ENCODE measurements around the gene SERPINA3. TPM values are rescaled to one million over a fixed set of nuclear protein-coding genes. Genes with fewer than 3 reads are reported as not detected.
A peak's percentile ranks its signal among the peaks of the same experiment; 100 is the strongest.
"Not testable (repeated sequence)": the region's sequence is repeated elsewhere in the genome, so short reads cannot be mapped to it uniquely, and the experiment has no call there.

The SERPINA3 gene
- total RNA-seq (ENCODE audit: insufficient read depth, low replicate concordance), result 13.2 TPM

DNA sequence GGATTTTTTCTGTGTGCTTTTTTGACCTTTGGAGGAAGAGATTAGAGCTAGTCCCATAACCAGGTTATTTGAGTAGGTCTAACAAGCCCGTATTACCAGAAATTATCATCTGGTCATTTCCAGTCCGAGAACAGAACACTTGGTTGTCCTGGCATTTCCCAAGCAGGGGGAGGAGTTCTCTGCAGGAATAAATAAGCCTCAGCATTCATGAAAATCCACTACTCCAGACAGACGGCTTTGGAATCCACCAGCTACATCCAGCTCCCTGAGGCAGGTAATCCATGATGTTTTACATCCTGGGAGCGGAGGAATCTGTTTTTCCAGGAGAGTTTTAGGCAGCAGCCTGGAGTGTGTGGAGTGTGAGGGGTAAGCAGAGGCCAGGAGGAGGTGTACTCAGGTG, at the start of gene SERPINA3:
SERPINA3 (plus strand) TSS at position 218 of the 400 bp plus-strand sequence. CDS start 2,051 bp downstream, outside the sequence.
- DNase-seq (ENCODE audit: low spot score), result peak; percentile 70

DNA sequence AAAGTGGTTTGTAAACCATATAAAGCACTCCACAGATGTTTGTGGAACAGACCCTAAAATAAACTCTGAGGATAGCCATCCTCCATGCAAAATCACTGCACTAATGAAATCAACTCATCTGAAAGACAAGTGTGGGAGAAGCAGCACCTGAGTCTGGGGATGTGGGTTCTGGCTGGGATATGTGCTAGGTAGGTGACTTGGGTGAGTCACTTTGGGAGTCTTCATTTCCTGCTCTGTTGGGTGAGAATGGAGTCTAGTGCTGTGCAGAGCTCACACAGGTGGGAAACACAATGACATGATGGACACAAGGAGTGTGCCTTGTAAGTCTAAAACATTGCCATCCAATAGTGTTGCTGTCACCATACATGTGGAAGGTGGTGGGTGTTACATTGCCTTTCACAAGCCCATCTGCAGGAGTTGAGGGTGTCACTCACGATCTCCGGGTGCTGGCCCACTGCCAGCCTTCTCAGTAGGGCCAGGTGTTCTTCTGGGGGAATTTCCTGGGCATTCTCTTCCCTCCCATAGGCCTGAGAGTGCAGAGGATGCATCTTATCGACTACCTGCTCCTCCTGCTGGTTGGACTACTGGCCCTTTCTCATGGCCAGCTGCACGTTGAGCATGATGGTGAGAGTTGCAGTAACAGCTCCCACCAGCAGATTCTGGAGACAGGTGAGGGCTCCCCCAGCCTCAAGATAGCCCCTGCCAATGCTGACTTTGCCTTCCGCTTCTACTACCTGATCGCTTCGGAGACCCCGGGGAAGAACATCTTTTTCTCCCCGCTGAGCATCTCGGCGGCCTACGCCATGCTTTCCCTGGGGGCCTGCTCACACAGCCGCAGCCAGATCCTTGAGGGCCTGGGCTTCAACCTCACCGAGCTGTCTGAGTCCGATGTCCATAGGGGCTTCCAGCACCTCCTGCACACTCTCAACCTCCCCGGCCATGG, 49.0 kb upstream of the SERPINA3 start:
- no peak for DNase-seq (ENCODE audit: low spot score)

GRCh38 chr14:94564381-94564780, 47.8 kb upstream of the SERPINA3 start:
- DNase-seq (ENCODE audit: low spot score), result no peak

- DNase-seq (ENCODE audit: low spot score), result no peak
Measured at GRCh38 chr14:94568186-94568585, 44.0 kb upstream of the SERPINA3 start.

DNA sequence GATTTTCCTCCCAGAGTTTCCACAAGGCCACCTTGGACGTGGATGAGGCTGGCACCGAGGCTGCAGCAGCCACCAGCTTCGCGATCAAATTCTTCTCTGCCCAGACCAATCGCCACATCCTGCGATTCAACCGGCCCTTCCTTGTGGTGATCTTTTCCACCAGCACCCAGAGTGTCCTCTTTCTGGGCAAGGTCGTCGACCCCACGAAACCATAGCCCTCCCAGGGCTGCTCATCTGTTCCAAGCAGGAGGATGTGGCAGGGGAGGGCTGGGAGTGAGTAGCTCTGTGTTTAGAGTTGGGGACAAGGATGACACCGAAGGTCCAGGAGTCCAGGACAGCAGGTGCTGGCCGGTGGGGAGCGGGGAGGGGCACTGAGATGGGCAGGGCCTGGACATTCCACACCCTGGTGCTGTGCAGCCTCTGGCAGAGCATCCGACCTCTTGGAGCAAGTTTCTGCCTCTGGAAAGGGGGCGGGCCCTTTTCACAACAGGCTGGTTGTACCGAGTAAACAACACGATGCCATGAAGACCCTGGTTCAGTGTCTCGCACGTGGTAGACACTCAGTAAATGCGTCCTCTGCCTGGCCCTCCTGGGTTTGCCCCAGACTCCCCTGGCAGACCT, 42.7 kb upstream of the SERPINA3 start:
- DNase-seq (ENCODE audit: low spot score), result no peak

GRCh38 chr14:94570002-94570400, 42.2 kb upstream of the SERPINA3 start:
- no peak for DNase-seq (ENCODE audit: low spot score)

DNA sequence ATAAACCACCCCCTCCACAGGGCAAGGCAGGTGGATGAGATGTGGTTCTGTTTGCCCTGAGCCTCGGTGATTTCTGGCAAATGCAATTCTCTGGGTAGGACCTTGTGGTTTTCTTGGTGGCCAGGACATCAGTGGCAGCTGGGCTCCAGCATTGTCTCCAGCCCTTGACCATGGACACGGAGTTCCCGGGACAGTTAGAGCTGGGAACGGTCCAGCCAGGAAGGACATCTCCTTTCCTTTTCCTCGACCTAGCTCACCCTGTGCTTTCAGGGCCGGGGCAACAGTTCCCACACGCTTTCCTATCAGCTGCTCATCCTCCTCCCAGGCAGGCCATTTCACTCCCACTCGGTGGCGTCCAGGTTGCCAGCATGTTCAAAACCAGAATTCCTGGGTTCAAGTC, 41.8 kb upstream of the SERPINA3 start:
- DNase-seq (ENCODE audit: low spot score), result no peak

DNA sequence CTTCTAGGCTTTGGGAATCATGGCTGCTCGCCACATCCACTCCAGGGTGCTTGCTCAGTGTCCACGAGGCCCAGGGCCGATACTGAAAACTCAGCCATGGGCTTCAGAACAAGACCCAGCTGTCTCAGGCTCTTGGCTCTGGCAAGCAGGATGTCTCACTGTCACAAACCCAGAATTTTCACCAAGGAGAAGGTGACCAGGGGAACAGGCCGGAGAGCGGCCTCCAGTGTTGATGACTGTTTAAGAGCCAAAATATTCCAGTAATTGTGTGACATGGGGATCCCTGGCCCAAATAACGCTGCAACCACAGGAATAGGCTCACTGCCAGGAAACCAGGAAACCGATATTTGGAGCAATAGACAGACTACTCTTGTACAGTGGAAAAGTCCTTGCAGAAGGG, 40.8 kb upstream of the SERPINA3 start:
- DNase-seq (ENCODE audit: low spot score), result no peak

DNA sequence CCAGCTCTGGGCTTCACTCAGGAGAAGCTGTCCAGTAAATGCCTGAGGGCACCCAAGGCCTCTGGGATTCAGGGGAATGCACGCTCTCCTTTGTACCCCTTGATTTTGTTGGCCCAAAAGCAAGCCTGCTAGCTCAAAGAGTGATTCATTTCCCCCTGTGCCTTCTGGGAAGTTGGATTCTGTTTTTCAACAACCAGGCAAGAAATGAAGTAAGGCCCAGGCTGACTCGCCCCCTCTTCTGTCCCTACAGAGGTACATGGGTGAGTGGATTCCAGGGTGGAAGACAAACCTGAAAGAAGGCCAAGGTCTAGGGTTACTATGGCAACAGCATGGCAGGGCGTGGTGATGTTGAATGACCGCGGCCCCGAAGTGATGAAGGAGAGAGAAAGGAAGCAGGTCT, 40.2 kb upstream of the SERPINA3 start:
- DNase-seq (ENCODE audit: low spot score), result no peak

- DNase-seq (ENCODE audit: low spot score), result no peak
Measured at GRCh38 chr14:94572637-94573303, 39.4 kb upstream of the SERPINA3 start.

DNA sequence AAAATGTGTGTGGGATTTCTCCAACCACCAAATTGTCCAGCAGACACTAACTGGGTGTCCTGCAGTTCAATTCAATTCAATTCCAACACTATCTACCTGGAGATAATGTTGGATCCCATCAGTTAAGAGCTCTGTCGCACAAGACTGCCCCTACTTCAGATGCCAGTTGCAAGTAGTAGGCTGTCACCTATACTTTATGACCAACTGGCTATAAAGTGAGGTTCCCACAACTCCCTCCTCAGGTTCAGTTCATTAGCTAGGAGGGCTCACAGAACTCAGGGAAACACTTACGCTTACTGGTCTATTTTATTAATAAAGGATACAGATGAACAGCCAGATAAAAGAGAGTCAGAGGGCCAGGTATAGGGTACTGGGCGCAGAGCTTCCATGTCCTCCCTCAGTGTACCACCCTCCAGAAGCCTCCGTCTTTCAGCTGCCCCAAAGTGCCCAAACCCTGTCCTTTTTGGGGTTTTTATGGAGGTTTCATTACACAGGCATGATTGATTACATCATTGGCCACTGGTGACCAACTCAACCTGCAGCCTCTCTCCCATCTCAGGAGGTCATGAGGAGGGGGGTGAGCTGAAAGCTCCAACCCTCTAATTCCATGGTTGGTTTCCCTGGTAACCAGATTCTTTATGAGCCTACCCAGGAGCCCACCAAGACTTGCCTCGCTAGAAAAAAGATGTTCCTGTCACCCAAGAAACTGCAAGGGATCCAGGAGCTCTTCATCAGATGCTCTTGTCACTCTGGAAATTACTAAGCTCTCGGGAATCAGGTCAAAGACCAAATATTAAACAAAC, 38.5 kb upstream of the SERPINA3 start:
- no peak for DNase-seq (ENCODE audit: low spot score)

- DNase-seq (ENCODE audit: low spot score), result no peak
Measured at GRCh38 chr14:94574336-94574735, 37.9 kb upstream of the SERPINA3 start.

DNA sequence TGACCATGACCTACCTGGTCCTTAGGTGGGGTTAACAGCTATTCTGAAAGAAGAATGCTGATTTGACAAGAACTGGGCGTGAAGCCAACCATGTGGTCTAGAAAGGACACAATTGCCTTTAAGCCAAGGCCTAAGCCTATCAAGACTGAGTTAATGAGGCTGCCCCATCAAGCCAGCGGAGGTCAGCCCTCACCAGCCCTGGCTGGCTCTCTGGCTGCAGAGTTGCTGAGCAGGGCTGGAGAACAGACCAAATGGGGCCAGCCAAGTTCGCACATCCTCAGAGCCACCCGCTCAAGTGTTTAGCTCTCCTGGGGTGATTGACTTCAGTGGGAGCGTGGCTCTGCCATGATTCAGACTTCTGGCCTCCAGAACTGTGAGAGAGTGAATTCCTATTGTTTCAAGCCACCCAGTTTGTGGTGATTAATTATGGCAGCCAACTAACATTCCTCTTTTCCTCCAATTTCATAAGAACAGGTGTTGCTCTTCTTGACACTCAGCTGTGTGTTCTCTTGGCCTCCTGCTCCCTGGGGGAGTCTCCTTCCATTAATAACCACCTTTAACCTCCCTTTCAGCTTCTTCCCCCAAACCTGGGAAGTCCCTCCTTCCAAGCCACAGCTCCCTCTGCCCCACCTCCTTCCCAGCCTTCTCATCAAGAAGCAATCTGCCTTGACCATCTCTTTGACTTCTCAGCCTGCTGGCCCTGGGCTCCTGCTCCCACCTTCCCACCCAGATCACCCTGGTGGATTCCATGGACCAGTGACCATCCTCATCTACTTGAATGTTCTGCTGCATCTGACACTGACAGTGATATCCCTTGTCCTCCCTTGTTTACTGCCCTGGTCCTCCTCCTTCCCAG, 36.2 kb upstream of the SERPINA3 start:
- DNase-seq (ENCODE audit: low spot score), result no peak

DNA sequence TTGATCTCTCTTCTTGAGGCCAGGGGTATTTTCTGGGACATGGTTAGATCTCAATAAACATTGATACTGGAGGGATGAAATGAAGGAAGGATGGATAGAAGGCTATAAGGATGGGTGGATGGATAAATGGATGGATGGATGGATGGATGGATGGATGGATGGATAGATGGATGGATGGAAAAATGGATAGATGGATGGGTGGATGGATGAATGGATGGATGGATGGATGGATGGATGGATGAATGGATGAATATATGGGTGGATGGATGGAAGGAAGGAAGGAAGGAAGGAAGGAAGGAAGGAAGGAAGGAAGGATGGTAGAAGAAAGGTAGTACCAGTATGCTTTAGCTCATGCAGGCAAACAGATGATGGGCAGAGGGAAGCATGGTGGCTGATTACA, 34.7 kb upstream of the SERPINA3 start:
- not testable (repeated sequence) for DNase-seq (ENCODE audit: low spot score)

DNA sequence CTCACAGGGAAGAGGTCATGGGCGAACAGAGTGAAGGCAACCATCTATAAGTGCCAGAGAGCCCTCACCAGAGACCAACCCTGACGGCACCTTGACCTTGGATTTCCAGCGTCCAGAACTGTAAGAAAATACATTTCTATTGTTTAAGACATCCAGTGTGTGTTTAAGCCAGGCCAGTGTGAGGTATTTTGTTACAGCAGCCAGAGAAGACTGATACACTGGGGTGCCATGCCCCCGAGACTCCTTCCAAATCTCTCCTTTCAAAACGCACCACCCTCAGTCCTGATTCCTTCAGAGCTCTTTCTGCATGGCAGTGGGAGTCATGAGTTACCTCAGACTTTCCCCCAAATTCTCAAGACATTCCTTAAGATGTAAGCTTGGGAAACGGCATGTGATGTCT, 33.5 kb upstream of the SERPINA3 start:
- DNase-seq (ENCODE audit: low spot score), result no peak

- no peak for DNase-seq (ENCODE audit: low spot score)
Measured at GRCh38 chr14:94581127-94581999, 30.8 kb upstream of the SERPINA3 start, which contains the start of gene SERPINA5. Gene SERPINA5, plus strand, starts transcription at chr14:94581426. Its CDS starts 5,937 bp downstream, at chr14:94587363.

DNA sequence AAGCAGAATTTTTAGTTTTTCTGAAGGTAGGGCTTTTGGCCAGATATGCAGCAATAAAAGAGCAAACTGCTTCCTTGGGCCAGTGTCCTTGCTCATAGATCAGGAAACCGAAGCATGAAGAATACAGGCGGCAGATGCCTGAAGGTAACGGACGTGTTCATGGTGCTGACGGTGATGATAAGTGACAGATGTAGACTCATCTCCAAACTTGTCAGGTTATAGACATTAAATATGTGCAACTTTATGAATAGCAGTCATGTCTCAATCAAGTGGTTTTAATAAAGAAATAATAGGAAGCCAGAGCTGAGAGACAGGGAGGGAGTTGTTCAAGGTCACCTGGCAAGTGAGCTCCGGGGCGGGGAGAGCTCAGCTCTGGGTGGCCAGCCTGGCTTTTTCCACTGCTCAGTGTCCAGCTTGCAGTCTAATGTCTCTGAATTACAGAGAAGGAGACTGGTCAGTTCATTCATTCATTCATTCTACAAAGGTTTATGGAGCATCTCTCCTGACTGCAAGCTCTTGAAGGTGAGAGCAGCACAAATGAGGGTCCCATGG, 29.9 kb upstream of the SERPINA3 start:
- no peak for DNase-seq (ENCODE audit: low spot score)

DNA sequence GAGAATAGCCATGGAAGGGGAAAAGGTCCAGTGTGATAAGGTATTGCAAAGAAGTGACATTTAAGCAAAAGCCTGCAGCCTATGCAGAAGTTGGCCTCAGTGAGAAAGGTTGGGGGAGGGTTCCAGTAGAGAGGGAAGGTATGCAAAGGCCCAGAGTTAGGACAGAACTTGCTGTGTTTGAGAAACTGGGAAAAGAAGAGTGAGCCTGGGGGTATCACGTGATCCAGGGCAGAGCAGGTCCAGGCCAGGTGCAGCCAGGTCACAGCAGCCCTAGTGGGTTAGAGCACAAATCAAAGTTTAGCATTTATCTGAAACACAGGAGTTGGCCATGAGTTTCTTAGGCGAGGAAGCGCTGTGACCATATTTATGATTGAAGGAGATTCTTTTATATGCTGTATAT, 29.3 kb upstream of the SERPINA3 start:
- DNase-seq (ENCODE audit: low spot score), result no peak

DNA sequence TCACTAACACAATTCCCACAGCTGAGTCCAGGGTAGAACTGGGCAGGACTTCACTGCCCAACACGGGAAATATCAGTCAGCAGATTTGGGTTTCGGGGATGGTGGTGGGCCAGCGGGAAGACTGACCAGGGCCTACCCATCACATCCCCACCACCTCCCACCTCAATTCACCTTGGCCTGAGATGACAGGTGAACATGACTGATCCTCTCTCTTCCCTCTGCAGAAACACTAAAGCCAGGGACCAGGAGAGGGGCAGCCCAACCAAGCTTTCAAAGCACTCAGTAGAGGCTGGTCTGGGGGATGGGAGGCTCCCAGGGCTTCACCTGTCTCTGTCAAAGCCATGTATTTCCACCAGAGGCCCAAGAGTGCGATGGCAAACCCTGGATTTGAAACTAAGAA, 28.6 kb upstream of the SERPINA3 start:
- DNase-seq (ENCODE audit: low spot score), result no peak

Measured in umbilical cord (tissue), 2 donors.